GM19455 (cell line): Measurements from ENCODE around the gene CCDC85C.

ENCODE experiments used
- ATAC-seq: cut with Tn5 transposase; IDR thresholded peaks from one replicate; pipeline ENCODE4 v1.9.1; 2021; ENCODE audit not compliant: unreplicated experiment

The CCDC85C gene

DNA sequence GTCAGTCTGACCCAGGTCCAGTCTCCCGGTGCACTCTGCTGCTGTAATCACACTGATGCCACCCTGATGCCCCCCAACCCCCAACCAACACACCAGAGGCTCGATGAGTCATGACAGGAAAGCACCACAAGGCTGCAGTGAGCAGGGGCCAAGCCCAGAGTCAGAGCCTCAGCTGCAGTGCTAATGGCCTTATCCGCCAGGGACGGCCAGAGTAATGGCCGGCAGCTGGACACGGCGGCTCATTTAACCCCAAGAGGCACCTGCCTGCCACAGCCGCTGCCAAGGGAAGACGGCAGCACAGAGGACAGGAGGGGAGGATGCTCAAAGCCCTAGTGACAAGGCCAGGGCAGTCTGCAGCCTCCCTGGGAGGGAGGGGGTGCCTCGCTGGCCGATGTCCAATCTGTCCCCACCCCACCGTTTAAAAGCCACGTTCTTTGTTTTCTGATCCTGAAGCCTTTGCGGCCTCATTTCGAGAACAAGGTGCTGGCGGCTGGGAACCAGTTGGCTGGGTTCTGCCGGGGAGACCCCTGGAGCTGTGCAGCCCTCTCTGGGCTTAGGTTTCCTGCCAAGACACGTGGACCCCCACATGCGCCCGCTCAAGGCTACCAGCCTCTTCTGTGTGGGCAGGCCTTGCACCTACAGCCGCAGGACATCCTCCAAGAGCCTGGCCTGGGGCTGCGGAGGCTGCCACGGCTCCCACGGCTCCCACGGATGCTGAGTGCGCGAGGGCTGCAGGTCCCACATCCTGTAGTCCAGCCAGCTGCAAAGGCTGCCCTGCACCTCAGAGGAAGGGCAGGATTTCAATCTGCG, 13.1 kb downstream of the CCDC85C start:
- ATAC-seq = no peak

DNA sequence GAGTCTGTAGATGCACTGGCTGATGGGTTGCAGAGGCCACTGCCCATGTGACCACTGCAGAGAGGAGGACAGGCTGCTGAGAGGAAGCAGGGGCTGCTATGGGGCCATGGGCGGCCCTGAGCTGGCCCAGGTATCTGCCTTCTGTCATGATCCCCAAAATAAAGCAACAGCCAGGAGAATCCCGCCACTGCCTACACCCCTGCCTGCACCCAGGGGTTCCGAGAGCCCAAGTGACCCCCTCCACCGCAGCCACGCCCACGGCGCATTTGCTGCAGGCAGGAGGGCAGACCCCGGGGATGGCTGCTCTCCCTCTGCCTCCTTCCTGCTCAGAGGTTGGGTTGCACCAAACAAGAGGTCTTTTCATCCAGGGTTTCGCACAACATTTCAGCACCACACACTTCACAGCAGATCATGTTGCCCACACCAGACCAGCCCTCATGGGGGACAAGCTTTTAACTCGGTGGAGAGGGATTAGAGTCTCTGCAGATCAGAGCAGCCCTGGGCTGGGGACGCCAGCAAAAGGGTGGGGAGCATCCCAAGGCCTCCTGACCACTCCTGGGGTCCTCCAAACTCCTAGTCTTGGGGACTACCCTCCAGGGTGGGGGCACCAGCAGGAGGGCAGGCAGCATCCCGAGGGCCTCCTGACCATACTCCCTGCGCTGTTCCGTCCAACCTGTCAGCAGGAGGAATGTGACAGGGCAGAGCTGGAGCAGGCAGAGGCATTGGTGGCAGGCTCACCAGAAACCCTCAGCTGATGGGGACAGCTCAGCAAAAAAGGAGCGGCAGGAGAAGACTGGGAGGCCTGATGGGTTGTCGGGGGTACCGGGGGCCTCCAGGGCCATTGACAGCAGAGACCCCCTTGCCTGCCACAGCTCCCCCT, 14.1 kb downstream of the CCDC85C start:
- no peak for ATAC-seq

DNA sequence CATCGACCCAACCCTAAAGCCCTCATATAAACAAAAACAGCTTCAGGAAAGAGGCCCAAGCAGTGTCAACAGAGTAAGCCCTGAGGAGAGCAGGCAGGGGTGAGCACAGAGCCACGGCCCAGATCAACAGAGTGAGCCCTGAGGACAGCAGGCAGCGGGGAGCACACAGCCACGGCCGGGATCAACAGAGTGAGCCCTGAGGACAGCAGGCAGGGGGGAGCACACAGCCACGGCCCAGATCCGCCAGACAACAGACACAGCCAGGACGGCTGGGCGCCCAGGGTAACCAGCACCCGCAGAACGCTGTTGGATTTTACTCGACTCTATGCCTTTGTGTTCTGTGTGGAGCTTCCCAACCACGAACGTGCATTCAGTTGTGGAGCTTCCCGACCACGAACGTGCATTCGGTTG, 15.0 kb downstream of the CCDC85C start:
- ATAC-seq = no peak

GRCh38 chr14:99587460-99588278, 16.3 kb downstream of the CCDC85C start:
- no peak for ATAC-seq

GRCh38 chr14:99586761-99587459, 17.1 kb downstream of the CCDC85C start:
- ATAC-seq = no peak

DNA sequence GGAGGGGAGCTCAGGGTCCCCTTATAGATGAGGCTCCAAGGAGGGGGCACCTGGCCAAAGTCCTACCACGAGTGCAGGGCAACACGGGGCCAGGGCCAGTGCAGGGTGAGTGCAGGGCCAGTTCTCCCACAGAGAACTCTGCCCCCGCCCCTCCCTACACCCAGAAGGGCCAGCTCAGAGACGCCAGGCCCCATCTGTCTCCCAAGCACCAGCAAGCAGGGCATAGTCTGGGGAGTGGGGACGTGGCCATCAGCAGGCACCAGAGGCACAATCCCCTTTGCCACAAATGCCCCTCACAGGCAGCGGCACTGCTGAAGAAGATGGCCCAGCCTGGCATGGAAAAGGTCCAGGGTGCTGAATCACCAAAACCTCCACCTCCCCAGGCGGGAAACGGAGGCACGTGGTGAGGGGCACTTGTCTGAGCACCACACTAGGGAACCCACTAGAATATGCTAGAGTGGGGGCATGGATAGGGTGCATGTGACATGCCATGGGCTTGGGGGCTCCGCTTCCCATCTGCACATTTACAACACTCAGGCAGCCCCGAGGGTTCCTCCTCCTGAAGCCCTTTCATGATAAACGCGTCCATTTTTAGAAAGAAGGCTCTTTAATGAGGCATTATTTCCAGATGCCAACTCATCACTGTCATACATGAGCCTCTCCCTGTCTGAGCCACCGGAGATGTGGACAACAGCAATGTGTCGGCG, 17.8 kb downstream of the CCDC85C start:
- ATAC-seq = no peak

GRCh38 chr14:99584823-99585222, 19.2 kb downstream of the CCDC85C start:
- ATAC-seq = no peak

DNA sequence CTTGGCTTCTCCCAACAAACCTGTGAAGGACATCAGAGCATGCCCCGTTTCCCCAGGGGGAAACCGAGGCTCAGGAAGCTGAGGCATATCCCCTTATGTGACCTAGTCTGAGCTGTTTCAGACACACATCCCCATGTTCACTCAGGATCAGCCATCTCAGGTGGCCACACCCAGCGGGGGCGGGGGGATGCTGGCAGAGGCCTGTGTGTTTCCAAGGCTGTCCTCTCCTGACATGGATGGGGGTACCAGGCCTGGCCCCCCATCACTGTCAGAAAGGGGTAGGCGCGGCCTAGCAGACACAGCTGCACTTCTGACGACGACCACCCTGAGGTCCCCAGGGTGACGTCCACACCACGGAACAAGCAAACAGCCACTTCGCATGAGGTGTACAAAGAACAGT, 22.1 kb downstream of the CCDC85C start:
- no peak for ATAC-seq

GRCh38 chr14:99581374-99581773, 22.6 kb downstream of the CCDC85C start:
- ATAC-seq = no peak

- ATAC-seq = no peak
Observed at GRCh38 chr14:99579903-99580571, 24.0 kb downstream of the CCDC85C start.

GRCh38 chr14:99579120-99579836, 24.7 kb downstream of the CCDC85C start:
- no peak for ATAC-seq

DNA sequence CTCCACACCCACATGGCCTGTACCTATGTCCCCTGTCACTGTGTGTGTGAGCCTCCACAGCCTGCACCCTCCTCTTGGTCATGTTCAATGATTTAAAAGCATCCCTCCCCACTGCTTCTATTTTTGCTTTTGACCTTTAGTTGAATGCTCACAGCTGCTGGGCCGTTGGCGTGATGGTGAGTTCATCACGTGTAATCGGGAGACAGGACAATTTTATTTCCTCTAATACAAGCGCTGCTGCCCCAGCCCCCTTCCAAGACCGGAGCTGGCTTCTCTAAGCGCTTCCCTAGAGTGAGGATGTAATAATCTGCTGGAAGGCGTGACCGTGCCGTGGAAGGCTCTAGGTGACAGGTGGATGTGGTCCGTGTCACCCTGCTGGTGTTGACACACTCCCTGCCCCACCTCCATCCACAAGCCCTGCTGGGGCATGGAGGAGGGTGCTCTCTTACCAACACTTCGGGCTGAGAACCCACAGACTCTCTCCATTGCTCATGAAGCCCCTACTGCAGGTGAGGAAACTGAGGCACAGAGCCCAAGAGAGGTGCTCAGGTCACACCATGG, 25.4 kb downstream of the CCDC85C start:
- no peak for ATAC-seq

- no peak for ATAC-seq
Observed at GRCh38 chr14:99576761-99577705, 27.0 kb downstream of the CCDC85C start.

- ATAC-seq = no peak
Observed at GRCh38 chr14:99576304-99576703, 27.7 kb downstream of the CCDC85C start.

DNA sequence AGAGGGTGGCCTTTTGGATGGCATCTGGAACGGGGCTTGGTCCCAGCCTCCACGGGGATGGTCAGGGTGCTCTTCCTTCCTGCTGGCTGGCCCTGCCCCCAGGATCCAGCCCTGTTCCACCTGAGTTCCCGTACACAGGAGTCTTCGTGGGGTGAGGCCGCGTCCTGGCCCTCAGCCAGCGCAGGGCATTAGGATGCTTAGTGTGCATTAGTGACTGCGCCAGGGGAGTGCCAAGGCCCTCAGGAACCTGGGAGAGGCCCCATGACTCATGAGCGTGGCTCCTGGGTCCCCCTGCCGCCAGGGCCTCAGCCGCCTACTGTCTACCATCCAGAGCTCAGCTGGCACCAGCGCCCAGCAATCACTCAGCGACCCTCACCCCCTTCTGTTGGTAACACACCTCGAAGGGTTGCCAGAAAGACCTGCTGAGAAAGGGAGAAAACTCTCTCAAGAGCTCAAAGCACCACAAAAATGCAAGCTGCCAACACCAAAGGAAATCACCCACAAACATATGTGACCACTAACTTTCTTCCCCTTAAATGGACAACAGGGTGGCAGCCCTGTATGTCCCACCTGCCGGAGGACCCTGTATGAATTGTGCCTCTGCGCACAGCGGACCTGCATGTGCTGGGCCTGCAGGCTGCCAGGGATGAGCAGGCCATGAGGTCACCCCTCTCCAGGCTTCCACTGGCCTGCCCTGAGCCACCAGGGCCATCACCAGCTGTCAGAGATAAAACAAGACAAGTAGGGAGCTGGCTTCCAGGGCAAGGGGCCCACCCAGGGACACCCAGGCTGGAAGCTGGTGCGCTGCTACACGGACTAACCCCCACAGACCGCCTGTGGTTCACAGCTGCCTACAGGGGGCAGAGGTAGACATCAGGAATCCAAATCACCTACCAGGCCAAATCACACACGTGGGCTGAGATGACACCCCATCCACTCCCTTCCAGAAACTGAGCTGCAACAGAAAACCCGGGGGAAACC, 28.7 kb downstream of the CCDC85C start:
- ATAC-seq = no peak
